Hippocampal formation (tissue), 2 donors: ENCODE data around the gene HLX.

ENCODE experiments used
- DNase-seq, 2 donors: peaks; one replicate each; lab custom pipeline; 2025; lab: John Stamatoyannopoulos, UW

Gene HLX

GRCh38 chr1:220882061-220882891 is 3.0 kb downstream of the HLX start:
- no peak for DNase-seq

GRCh38 chr1:220884109-220884980 is 5.1 kb downstream of the HLX start:
- no peak for DNase-seq

- DNase-seq: no peak
Measured at GRCh38 chr1:220884981-220885918, 6.0 kb downstream of the HLX start.

- no peak for DNase-seq
Measured at GRCh38 chr1:220885971-220886370, 6.7 kb downstream of the HLX start.

GRCh38 chr1:220886470-220887201 is 7.4 kb downstream of the HLX start:
- no peak for DNase-seq

- DNase-seq: no peak
Measured at GRCh38 chr1:220887202-220887519, 7.9 kb downstream of the HLX start.

- no peak for DNase-seq
Measured at GRCh38 chr1:220887520-220888416, 8.5 kb downstream of the HLX start.

- no peak for DNase-seq
Measured at GRCh38 chr1:220888417-220888986, 9.3 kb downstream of the HLX start.

- no peak for DNase-seq
Measured at GRCh38 chr1:220889333-220889732, 10.1 kb downstream of the HLX start.

GRCh38 chr1:220889848-220890287 is 10.6 kb downstream of the HLX start:
- no peak for DNase-seq

GRCh38 chr1:220890602-220891001 is 11.4 kb downstream of the HLX start:
- DNase-seq: no peak

GRCh38 chr1:220891224-220892085 is 12.2 kb downstream of the HLX start:
- DNase-seq: no peak

GRCh38 chr1:220892086-220892376 is 12.8 kb downstream of the HLX start:
- DNase-seq: no peak

GRCh38 chr1:220892997-220893700 is 13.9 kb downstream of the HLX start:
- no peak for DNase-seq

GRCh38 chr1:220893701-220894024 is 14.4 kb downstream of the HLX start:
- no peak for DNase-seq

GRCh38 chr1:220894025-220894923 is 15.0 kb downstream of the HLX start:
- DNase-seq: no peak

GRCh38 chr1:220894924-220895256 is 15.6 kb downstream of the HLX start:
- no peak for DNase-seq
